ENCODE results near the gene SNX19. TPM values are rescaled to one million over a fixed set of nuclear protein-coding genes. Genes with fewer than 3 reads are reported as not detected.
A peak's percentile ranks its signal among the peaks of the same experiment; 100 is the strongest.

SNX19 gene
- total RNA-seq, 3 donors from 2014 or later = 91.0 to 119 (median 100) TPM

- Histone ChIP-seq H3K9me3 (no peaks in the 10 kb centered on the region), H3K27ac (no peak overlapping the region), H3K27me3 (no peaks in the 10 kb centered on the region), H3K4me3 (no peak overlapping the region), H3K36me3 (no peaks in the 10 kb centered on the region), H3K4me1 (peaks cover 3 to 6% of the 10 kb centered on the region in 2 donors)
- intact Hi-C loops (cut with DNase I; ENCODE audit: low total_unique reads) = no loop called here
- TF ChIP-seq POLR2AphosphoS5 (IDR thresholded peaks at IDR 0.05) = no peak
- TF ChIP-seq, protein P1, sequence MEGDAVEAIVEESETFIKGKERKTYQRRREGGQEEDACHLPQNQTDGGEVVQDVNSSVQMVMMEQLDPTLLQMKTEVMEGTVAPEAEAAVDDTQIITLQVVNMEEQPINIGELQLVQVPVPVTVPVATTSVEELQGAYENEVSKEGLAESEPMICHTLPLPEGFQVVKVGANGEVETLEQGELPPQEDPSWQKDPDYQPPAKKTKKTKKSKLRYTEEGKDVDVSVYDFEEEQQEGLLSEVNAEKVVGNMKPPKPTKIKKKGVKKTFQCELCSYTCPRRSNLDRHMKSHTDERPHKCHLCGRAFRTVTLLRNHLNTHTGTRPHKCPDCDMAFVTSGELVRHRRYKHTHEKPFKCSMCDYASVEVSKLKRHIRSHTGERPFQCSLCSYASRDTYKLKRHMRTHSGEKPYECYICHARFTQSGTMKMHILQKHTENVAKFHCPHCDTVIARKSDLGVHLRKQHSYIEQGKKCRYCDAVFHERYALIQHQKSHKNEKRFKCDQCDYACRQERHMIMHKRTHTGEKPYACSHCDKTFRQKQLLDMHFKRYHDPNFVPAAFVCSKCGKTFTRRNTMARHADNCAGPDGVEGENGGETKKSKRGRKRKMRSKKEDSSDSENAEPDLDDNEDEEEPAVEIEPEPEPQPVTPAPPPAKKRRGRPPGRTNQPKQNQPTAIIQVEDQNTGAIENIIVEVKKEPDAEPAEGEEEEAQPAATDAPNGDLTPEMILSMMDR (IDR thresholded peaks at IDR 0.05) = no peak
- no peak for DNase-seq (ENCODE audit: low spot score in 2 of 2)
These were observed 1.8 kb upstream of the SNX19 start for GRCh38 chr11:130918081-130918480.

DNA sequence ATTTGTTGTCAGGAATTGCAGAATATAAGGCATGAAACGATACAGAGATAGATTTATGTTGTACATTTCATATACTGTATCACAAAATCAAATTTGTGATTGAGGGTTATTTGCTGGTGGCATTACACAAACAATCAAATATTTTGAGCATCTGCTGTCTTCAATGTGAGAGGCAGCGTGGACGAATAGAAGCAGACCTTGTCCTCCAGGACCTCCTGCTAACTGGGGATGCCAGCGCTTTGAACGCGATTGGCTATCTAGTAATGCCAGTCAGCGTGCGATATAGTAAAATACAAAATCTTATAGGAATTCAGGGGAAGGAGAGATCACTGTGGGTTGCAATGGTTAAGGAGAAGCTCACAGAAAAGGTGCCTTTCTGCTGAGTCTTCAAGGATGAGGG, 631 bp upstream of the SNX19 start:
- H3K27ac ChIP-seq = peak overlapping the region; percentile 87 to 93
- TF ChIP-seq POLR2A (IDR thresholded peaks at IDR 0.05) = no peak
- TF ChIP-seq, protein P1 (IDR thresholded peaks at IDR 0.05) = no peak
- TF ChIP-seq POLR2AphosphoS5 (IDR thresholded peaks at IDR 0.05) = no peak
- no peaks in the 10 kb centered on the region for H3K9me3 ChIP-seq
- intact Hi-C loops (cut with DNase I; ENCODE audit: low total_unique reads) = no loop called here
- H3K36me3 ChIP-seq = no peaks in the 10 kb centered on the region
- H3K27me3 ChIP-seq = no peaks in the 10 kb centered on the region
- no peak for DNase-seq (ENCODE audit: low spot score in 2 of 2)
- H3K4me3 ChIP-seq = peak overlapping the region; percentile 72 to 99 (median 95)
- H3K4me1 ChIP-seq = peaks cover 3 to 6% of the 10 kb centered on the region in 2 donors

- Histone ChIP-seq H3K9me3 (no peaks in the 10 kb centered on the region), H3K27me3 (no peaks in the 10 kb centered on the region), H3K4me1 (peaks cover 3 to 6% of the 10 kb centered on the region in 2 donors), H3K36me3 (no peaks in the 10 kb centered on the region), H3K4me3 (peak overlapping the region; percentile 72 to 99 (median 95)), H3K27ac (peak overlapping the region; percentile 87 to 93)
- intact Hi-C loops (cut with DNase I; ENCODE audit: low total_unique reads) = no loop called here
- DNase-seq (ENCODE audit: low spot score in 2 of 2) = peak in 1 of 2 donors; percentile 28
- TF ChIP-seq POLR2A (IDR thresholded peaks at IDR 0.05) (no peak), POLR2AphosphoS5 (IDR thresholded peaks at IDR 0.05) (no peak)
- TF ChIP-seq, protein P1 (IDR thresholded peaks at IDR 0.05) = no peak
These were observed 559 bp downstream of the SNX19 start for GRCh38 chr11:130915603-130916237.

- intact Hi-C loops (cut with DNase I; ENCODE audit: low total_unique reads) = no loop called here
- Histone ChIP-seq H3K27me3 (no peaks in the 10 kb centered on the region), H3K4me3 (no peak overlapping the region), H3K27ac (no peak overlapping the region), H3K4me1 (peaks cover 3 to 6% of the 10 kb centered on the region in 2 donors), H3K36me3 (no peaks in the 10 kb centered on the region), H3K9me3 (no peaks in the 10 kb centered on the region)
- TF ChIP-seq POLR2AphosphoS5 (IDR thresholded peaks at IDR 0.05) (no peak), POLR2A (IDR thresholded peaks at IDR 0.05) (no peak)
- TF ChIP-seq, protein P1 (IDR thresholded peaks at IDR 0.05) = no peak
- no peak for DNase-seq (ENCODE audit: low spot score in 2 of 2)
These were observed 3.0 kb downstream of the SNX19 start for GRCh38 chr11:130913268-130913667.

GRCh38 chr11:130912552-130912951, 3.7 kb downstream of the SNX19 start:
- no peaks in the 10 kb centered on the region for H3K36me3 ChIP-seq
- intact Hi-C loops (cut with DNase I; ENCODE audit: low total_unique reads) = no loop called here
- TF ChIP-seq POLR2AphosphoS5 (IDR thresholded peaks at IDR 0.05) (no peak), POLR2A (IDR thresholded peaks at IDR 0.05) (no peak)
- TF ChIP-seq, protein P1 (IDR thresholded peaks at IDR 0.05) = no peak
- H3K27ac ChIP-seq = no peak overlapping the region
- peaks cover 3 to 6% of the 10 kb centered on the region in 2 donors for H3K4me1 ChIP-seq
- H3K9me3 ChIP-seq = no peaks in the 10 kb centered on the region
- no peaks in the 10 kb centered on the region for H3K27me3 ChIP-seq
- no peak overlapping the region for H3K4me3 ChIP-seq
- no peak for DNase-seq (ENCODE audit: low spot score in 2 of 2)
